ENCODE measurements around the gene MRAP.

- TF ChIP-seq CTCF (IDR thresholded peaks at IDR 0.05; ENCODE audit: low read length), result no peak
- TF ChIP-seq EZH2 (optimal IDR thresholded peaks at IDR 0.05; ENCODE audit: low read depth, low read length), result no peak
Measured at GRCh38 chr21:32347351-32347750, 48.7 kb downstream of the MRAP start.
